ENCODE data around the gene CRAT. TPM values are rescaled to one million over a fixed set of nuclear protein-coding genes. Genes with fewer than 3 reads are reported as not detected.
A peak's percentile ranks its signal among the peaks of the same experiment; 100 is the strongest.

Gene CRAT
- total and polyA plus RNA-seq, 2 of the 4 experiments (the other 2 are of a cell fraction) = 18.8 to 41.6 TPM

DNA sequence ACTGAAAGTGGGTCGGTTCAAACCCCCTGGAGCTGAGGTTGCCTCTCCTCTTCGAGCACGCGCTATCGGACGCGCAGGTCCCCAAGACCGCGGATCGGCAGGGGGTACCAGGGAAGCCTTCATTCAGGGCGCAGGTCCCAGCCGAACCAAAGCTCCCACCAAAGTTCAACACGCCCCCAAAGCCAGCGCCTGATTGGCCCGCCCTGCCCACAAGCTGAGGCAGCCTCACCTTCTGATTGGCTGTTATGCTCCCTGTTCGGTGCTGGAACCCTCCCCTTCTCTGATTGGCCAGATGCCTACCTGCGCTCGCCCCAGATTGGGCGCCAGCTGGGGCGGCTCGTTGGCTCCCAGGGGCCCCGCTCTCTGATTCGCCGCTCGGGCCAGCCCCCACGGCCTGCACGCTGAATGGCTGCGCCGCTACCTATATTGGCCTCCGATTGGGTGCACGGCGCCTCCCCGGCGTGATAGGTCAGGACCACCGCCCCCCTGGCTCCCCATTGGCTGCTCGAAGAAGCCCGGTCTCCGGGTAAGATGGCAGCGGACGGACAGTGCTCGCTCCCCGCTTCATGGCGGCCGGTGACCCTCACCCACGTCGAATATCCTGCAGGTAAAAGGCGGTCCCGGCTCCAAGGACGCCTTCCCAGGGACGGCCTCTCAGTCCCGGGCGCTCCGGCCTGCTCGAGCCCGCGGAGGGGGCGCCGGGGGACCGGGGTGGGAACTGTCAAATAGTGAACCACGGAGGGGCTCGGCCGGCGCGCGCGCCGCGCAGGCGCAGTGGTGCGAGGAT, 29.8 kb downstream of the CRAT start, which contains the start of gene DOLPP1:
Gene DOLPP1 (plus strand): TSS at position 511 of the 787 bp plus-strand sequence. CDS start 21 bp downstream, at position 532.
- peak within 1 kb of the TSS; percentile 87 for H3K4me3 ChIP-seq (ENCODE audit: insufficient read depth, low read depth, low read length)
- intact Hi-C loops (cut with micrococcal nuclease) (no loop called here), dilution Hi-C loops (cut with HindIII; ENCODE audit: low sequenced_read_pairs, unreplicated experiment) (no loop called here), in situ Hi-C loops (cut with MboI; ENCODE audit: low sequenced_read_pairs) (no loop called here)
- no peaks in the 10 kb centered on the region for H3K9me3 ChIP-seq (ENCODE audit: control insufficient read depth, insufficient read depth, low read length)
- peaks cover 4% of the 10 kb centered on the region; the same call in 1 of the 2 replicates for H3K9me1 ChIP-seq (ENCODE audit: insufficient read depth, low read length)
- CTCF ChIA-PET = no interaction called here
- peak within 1 kb of the TSS; percentile 92 for H4K5ac ChIP-seq (ENCODE audit: low read depth, low read length)
- H3K9ac ChIP-seq (ENCODE audit: low read depth, low read length) = peak within 1 kb of the TSS; percentile 87
- H3K23ac ChIP-seq (ENCODE audit: low read depth, low read length) = peak within 1 kb of the TSS; percentile 94
- peak within 1 kb of the TSS; percentile 49 for H3K18ac ChIP-seq (ENCODE audit: low read depth, low read length)
- H2BK120ac ChIP-seq (ENCODE audit: low read depth, low read length) = no peak within 1 kb of the TSS; the same call in 1 of the 2 replicates
- peak; percentile 99 for DNase-seq
- peaks cover 6% of the 10 kb centered on the region; the same call in 1 of the 2 replicates for H3K36me3 ChIP-seq (ENCODE audit: control insufficient read depth, insufficient read depth, low read length)
- peak within 1 kb of the TSS; percentile 90; the same call in 1 of the 2 replicates for H3K56ac ChIP-seq (ENCODE audit: extremely low read depth, insufficient read depth, low read length)
- peak within 1 kb of the TSS; percentile 86 to 98 for H4K8ac ChIP-seq (ENCODE audit: low read depth in 2 of 2, low read length in 2 of 2)
- H4K20me1 ChIP-seq (ENCODE audit: insufficient read depth, low read length) = no peaks in the 10 kb centered on the region
- peak within 1 kb of the TSS; percentile 93 for H3K4me2 ChIP-seq (ENCODE audit: low read depth, low read length)
- TF ChIP-seq MAFK (IDR thresholded peaks at IDR 0.05; ENCODE audit: low read depth, low read length) (0 out of 2 replicates have a peak, but pooled peaks have one; percentile 15), MXI1 (IDR thresholded peaks at IDR 0.05; ENCODE audit: borderline replicate concordance, low read depth, low read length) (peak; percentile 48; the same call in 1 of the 2 replicates), BHLHE40 (IDR thresholded peaks at IDR 0.05; ENCODE audit: low read depth, low read length) (no peak), RAD21 (IDR thresholded peaks at IDR 0.05; ENCODE audit: low read length) (no peak), MAZ (IDR thresholded peaks at IDR 0.05; ENCODE audit: borderline replicate concordance, low read depth, low read length) (peak; percentile 95; the same call in 1 of the 2 replicates), RCOR1 (IDR thresholded peaks at IDR 0.05; ENCODE audit: insufficient replicate concordance, low read length) (peak; percentile 24), USF2 (IDR thresholded peaks at IDR 0.05; ENCODE audit: low read depth, low read length) (peak; percentile 79), RFX5 (IDR thresholded peaks at IDR 0.05; ENCODE audit: low read depth, low read length) (peak; percentile 79), FOS (IDR thresholded peaks at IDR 0.05; ENCODE audit: low read depth, low read length) (peak; percentile 95)
- no peak within 1 kb of the TSS for H2BK15ac ChIP-seq (ENCODE audit: low read depth, low read length)
- H2AK9ac ChIP-seq (replicated peaks; ENCODE audit: low read depth, low read length, poor library complexity) = peak within 1 kb of the TSS; percentile 99
- H2AFZ ChIP-seq (replicated peaks; ENCODE audit: low read length, poor library complexity) = peak within 1 kb of the TSS; percentile 99
- peaks cover 27 to 41% of the 10 kb centered on the region in 2 experiments for H3K79me1 ChIP-seq (ENCODE audit: low read depth in 1 of 2, low read length in 2 of 2)
- H2AK5ac ChIP-seq (ENCODE audit: low read depth, low read length) = peak within 1 kb of the TSS; percentile 84
- H3K14ac ChIP-seq (replicated peaks; ENCODE audit: low read depth, low read length) = peak within 1 kb of the TSS; percentile 98
- peak; percentile 98 for ATAC-seq (ENCODE audit: low read depth)
- H3K4me1 ChIP-seq (ENCODE audit: control insufficient read depth, insufficient read depth, low read length) = peaks cover 7% of the 10 kb centered on the region; the same call in 1 of the 2 replicates
- 1% methylated on average over 50 of the region's 70 CpGs; no CpG with 5 or more reads in 1 of the 2 experiments for WGBS, 2 experiments (ENCODE audit: extremely low coverage in 2 of 2, insufficient read length in 1 of 2)
- H3K27me3 ChIP-seq (ENCODE audit: control insufficient read depth, insufficient read depth, low read length) = no peaks in the 10 kb centered on the region
- peak within 1 kb of the TSS; percentile 86 for H4K91ac ChIP-seq (ENCODE audit: insufficient read depth, low read depth, low read length)
- peak within 1 kb of the TSS; percentile 81 for H2BK5ac ChIP-seq (ENCODE audit: low read depth, low read length, poor library complexity, severe bottlenecking)
- BruUV-seq (replicated peaks) = no TSS peak
- peak within 1 kb of the TSS; percentile 86 for H3K4ac ChIP-seq (ENCODE audit: low read depth, low read length)
- 0 out of 2 replicates have a peak within 1 kb of the TSS, but pooled peaks have one; percentile 16 for H2BK20ac ChIP-seq (ENCODE audit: low read depth, low read length)
- POLR2A ChIA-PET (ENCODE audit: unreplicated experiment) = no interaction called here
- peak within 1 kb of the TSS; percentile 90 for H3K27ac ChIP-seq (ENCODE audit: insufficient read depth, low read length)

Data from IMR-90 (cell line).